ENCODE measurements around the gene ADAMTS12. TPM values are rescaled to one million over a fixed set of nuclear protein-coding genes. Genes with fewer than 3 reads are reported as not detected.

Gene ADAMTS12
- total and polyA plus RNA-seq, 4 donors = 0.49 to 6.4 (median 2.3) TPM

DNA sequence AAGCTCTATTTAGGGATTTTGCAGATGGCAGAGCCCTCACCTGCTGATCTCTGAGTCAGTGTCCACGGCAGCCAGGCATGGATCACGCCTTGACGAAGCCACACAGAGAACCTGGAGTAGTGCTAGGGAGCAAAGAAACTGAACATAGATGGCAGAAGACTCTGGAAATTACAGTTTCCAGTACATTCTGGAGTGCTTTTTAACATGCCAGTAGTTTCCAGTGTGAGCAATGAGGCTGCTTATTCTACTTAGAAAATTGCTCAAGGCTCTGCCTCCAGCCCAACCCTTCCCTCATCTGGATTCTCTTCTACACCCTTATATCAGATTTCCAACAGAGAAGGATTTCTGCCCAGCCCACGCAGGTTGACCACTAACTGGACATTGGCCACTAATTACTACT lies 203.3 kb downstream of the ADAMTS12 start:
- TF ChIP-seq EGR1 (IDR thresholded peaks at IDR 0.05; ENCODE audit: low read depth in 2 of 2) (no peak), RXRA (IDR thresholded peaks at IDR 0.05) (no peak), NR2F2 (IDR thresholded peaks at IDR 0.05) (no peak), RAD21 (IDR thresholded peaks at IDR 0.05) (no peak), TAF1 (conservative IDR thresholded peaks at IDR 0.05) (no peak), SP1 (IDR thresholded peaks at IDR 0.05) (no peak), JUND (IDR thresholded peaks at IDR 0.05) (no peak)
- TF ChIP-seq, protein P1, sequence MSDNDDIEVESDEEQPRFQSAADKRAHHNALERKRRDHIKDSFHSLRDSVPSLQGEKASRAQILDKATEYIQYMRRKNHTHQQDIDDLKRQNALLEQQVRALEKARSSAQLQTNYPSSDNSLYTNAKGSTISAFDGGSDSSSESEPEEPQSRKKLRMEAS (IDR thresholded peaks at IDR 0.05) = no peak
- WGBS = 85% methylated on average over 4 of the region's 4 CpGs
- no peaks in the 10 kb centered on the region for H3K36me3 ChIP-seq (ENCODE audit: control insufficient read depth in 4 of 4, insufficient read depth in 3 of 4, low read depth in 1 of 4, low read length in 3 of 4)
- peaks cover 2 to 9% (median 6%) of the 10 kb centered on the region in 4 donors for H3K9me3 ChIP-seq (ENCODE audit: control insufficient read depth in 4 of 4, low read length in 3 of 4)
- H3K27me3 ChIP-seq (ENCODE audit: control insufficient read depth in 4 of 4, insufficient read depth in 4 of 4, low read length in 3 of 4) = no peaks in the 10 kb centered on the region
- no peak overlapping the region for H3K27ac ChIP-seq (ENCODE audit: low read depth in 1 of 2, low read length in 2 of 2)
- no peak overlapping the region for H3K9ac ChIP-seq (ENCODE audit: low read depth in 1 of 2, low read length in 2 of 2)
- no peak for DNase-seq (ENCODE audit: low spot score)
- no peaks in the 10 kb centered on the region for H3K4me1 ChIP-seq (ENCODE audit: control insufficient read depth in 4 of 4, insufficient read depth in 4 of 4, low read length in 3 of 4)
- H3K4me3 ChIP-seq (ENCODE audit: low read depth in 1 of 3, low read length in 3 of 3) = no peak overlapping the region

DNA sequence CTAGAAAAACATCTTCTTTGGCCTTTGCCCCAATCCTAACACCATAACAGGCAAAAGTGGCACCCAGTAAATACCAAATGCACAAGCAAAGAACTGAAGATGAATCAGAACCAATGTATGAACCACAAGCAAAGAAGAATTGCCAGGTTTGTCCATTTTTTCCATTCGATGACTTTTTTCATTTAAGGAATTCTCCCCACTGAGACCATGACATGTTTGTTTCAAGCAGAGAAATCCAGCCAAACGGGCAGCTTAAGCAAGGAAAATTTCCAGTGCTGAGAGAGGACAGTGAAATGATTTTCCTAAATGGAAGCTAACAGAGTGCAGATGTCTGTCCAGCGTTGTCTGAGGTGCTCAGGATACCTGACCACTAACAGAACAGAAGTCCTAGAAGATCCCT lies 203.7 kb downstream of the ADAMTS12 start:
- 79% methylated on average over 3 of the region's 3 CpGs for WGBS
- no peak overlapping the region for H3K27ac ChIP-seq (ENCODE audit: low read depth in 1 of 2, low read length in 2 of 2)
- TF ChIP-seq YY1 (IDR thresholded peaks at IDR 0.05) (no peak), HNF4A (conservative IDR thresholded peaks at IDR 0.05) (no peak), NR2F2 (IDR thresholded peaks at IDR 0.05) (no peak), JUND (IDR thresholded peaks at IDR 0.05) (no peak), HNF4G (IDR thresholded peaks at IDR 0.05) (no peak), EGR1 (IDR thresholded peaks at IDR 0.05; ENCODE audit: low read depth in 2 of 2) (no peak), FOXA1 (IDR thresholded peaks at IDR 0.05) (no peak), FOXA2 (IDR thresholded peaks at IDR 0.05) (no peak), TAF1 (conservative IDR thresholded peaks at IDR 0.05) (no peak)
- TF ChIP-seq, protein P2, sequence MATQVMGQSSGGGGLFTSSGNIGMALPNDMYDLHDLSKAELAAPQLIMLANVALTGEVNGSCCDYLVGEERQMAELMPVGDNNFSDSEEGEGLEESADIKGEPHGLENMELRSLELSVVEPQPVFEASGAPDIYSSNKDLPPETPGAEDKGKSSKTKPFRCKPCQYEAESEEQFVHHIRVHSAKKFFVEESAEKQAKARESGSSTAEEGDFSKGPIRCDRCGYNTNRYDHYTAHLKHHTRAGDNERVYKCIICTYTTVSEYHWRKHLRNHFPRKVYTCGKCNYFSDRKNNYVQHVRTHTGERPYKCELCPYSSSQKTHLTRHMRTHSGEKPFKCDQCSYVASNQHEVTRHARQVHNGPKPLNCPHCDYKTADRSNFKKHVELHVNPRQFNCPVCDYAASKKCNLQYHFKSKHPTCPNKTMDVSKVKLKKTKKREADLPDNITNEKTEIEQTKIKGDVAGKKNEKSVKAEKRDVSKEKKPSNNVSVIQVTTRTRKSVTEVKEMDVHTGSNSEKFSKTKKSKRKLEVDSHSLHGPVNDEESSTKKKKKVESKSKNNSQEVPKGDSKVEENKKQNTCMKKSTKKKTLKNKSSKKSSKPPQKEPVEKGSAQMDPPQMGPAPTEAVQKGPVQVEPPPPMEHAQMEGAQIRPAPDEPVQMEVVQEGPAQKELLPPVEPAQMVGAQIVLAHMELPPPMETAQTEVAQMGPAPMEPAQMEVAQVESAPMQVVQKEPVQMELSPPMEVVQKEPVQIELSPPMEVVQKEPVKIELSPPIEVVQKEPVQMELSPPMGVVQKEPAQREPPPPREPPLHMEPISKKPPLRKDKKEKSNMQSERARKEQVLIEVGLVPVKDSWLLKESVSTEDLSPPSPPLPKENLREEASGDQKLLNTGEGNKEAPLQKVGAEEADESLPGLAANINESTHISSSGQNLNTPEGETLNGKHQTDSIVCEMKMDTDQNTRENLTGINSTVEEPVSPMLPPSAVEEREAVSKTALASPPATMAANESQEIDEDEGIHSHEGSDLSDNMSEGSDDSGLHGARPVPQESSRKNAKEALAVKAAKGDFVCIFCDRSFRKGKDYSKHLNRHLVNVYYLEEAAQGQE (IDR thresholded peaks at IDR 0.05) = no peak
- TF ChIP-seq, protein P3, sequence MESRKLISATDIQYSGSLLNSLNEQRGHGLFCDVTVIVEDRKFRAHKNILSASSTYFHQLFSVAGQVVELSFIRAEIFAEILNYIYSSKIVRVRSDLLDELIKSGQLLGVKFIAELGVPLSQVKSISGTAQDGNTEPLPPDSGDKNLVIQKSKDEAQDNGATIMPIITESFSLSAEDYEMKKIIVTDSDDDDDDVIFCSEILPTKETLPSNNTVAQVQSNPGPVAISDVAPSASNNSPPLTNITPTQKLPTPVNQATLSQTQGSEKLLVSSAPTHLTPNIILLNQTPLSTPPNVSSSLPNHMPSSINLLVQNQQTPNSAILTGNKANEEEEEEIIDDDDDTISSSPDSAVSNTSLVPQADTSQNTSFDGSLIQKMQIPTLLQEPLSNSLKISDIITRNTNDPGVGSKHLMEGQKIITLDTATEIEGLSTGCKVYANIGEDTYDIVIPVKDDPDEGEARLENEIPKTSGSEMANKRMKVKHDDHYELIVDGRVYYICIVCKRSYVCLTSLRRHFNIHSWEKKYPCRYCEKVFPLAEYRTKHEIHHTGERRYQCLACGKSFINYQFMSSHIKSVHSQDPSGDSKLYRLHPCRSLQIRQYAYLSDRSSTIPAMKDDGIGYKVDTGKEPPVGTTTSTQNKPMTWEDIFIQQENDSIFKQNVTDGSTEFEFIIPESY (IDR thresholded peaks at IDR 0.05) = no peak
- TF ChIP-seq, protein P4, sequence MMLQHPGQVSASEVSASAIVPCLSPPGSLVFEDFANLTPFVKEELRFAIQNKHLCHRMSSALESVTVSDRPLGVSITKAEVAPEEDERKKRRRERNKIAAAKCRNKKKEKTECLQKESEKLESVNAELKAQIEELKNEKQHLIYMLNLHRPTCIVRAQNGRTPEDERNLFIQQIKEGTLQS (IDR thresholded peaks at IDR 0.05) = no peak
- TF ChIP-seq, protein P5, sequence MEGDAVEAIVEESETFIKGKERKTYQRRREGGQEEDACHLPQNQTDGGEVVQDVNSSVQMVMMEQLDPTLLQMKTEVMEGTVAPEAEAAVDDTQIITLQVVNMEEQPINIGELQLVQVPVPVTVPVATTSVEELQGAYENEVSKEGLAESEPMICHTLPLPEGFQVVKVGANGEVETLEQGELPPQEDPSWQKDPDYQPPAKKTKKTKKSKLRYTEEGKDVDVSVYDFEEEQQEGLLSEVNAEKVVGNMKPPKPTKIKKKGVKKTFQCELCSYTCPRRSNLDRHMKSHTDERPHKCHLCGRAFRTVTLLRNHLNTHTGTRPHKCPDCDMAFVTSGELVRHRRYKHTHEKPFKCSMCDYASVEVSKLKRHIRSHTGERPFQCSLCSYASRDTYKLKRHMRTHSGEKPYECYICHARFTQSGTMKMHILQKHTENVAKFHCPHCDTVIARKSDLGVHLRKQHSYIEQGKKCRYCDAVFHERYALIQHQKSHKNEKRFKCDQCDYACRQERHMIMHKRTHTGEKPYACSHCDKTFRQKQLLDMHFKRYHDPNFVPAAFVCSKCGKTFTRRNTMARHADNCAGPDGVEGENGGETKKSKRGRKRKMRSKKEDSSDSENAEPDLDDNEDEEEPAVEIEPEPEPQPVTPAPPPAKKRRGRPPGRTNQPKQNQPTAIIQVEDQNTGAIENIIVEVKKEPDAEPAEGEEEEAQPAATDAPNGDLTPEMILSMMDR (IDR thresholded peaks at IDR 0.05; ENCODE audit: low read depth, low read length, missing input control) = no peak

More for the DNA sequence above, 203.7 kb downstream of the ADAMTS12 start:
- H3K4me1 ChIP-seq (ENCODE audit: control insufficient read depth in 4 of 4, insufficient read depth in 4 of 4, low read length in 3 of 4) = no peaks in the 10 kb centered on the region
- no peak for DNase-seq (ENCODE audit: low spot score)
- H3K36me3 ChIP-seq (ENCODE audit: control insufficient read depth in 4 of 4, insufficient read depth in 3 of 4, low read depth in 1 of 4, low read length in 3 of 4) = no peaks in the 10 kb centered on the region
- H3K27me3 ChIP-seq (ENCODE audit: control insufficient read depth in 4 of 4, insufficient read depth in 4 of 4, low read length in 3 of 4) = no peaks in the 10 kb centered on the region
- H3K9ac ChIP-seq (ENCODE audit: low read depth in 1 of 2, low read length in 2 of 2) = no peak overlapping the region
- no peak overlapping the region for H3K4me3 ChIP-seq (ENCODE audit: low read depth in 1 of 3, low read length in 3 of 3)
- peaks cover 2 to 9% (median 4%) of the 10 kb centered on the region in 4 donors for H3K9me3 ChIP-seq (ENCODE audit: control insufficient read depth in 4 of 4, low read length in 3 of 4)

Measured in liver (tissue), 9 donors.